K562 (cell line): ENCODE results near the gene SIRT3.
"Not testable (repeated sequence)": the region's sequence is repeated elsewhere in the genome, so short reads cannot be mapped to it uniquely, and the experiment has no call there.

Experiments
- CBX1 ChIP-seq: sonication (generic); IDR thresholded peaks from 2 replicates; pipeline ENCODE4 v1.6.1; 2016; ENCODE audit warnings: antibody characterized with exemption, low read depth, mild to moderate bottlenecking
- CTCF ChIP-seq, 3 experiments: IDR thresholded peaks in 2 of 3; conservative IDR thresholded peaks in 1 of 3; 2 replicates each; pipeline ENCODE4 v1.5.1; 2011 to 2012; ENCODE audit warnings: low read length in 3 of 3, mild to moderate bottlenecking in 3 of 3, control low read depth in 2 of 3, improper control_type of control experiment in 1 of 3, inconsistent platforms in 1 of 3, low read depth in 1 of 3, mixed read lengths in 1 of 3, moderate library complexity in 1 of 3; ENCODE audit not compliant: insufficient read depth in 2 of 3
- JUN ChIP-seq, 2 experiments: sonication (generic) in 1 of 2; formaldehyde crosslinking in 1 of 2; IDR thresholded peaks; 2 replicates each; pipeline versions ENCODE4 v1.6.1 to v1.8.0; 2012 to 2022; ENCODE audit warnings: borderline replicate concordance in 2 of 2, mild to moderate bottlenecking in 2 of 2, improper control_type of control experiment in 1 of 2, low read depth in 1 of 2, low read length in 1 of 2, missing genetic modification reagents in 1 of 2
- KDM4B ChIP-seq, 2 experiments: fragments of 450-650 bp in 1 of 2; sonication (generic) in 1 of 2; IDR thresholded peaks; 2 replicates each; pipeline ENCODE4 v1.6.1; 2016 to 2017; ENCODE audit warnings: borderline replicate concordance in 2 of 2, antibody characterized with exemption in 1 of 2, low read depth in 1 of 2, mild to moderate bottlenecking in 1 of 2
- SMC3 ChIP-seq: conservative IDR thresholded peaks from 2 replicates; pipeline ENCODE4 v1.6.1; 2011; ENCODE audit warnings: low read depth, low read length, improper control_type of control experiment; ENCODE audit not compliant: insufficient read depth
- SRSF3 ChIP-seq: fragments of 200-400 bp; formaldehyde crosslinking; IDR thresholded peaks from 2 replicates; pipeline ENCODE4 v1.6.1; 2016; ENCODE audit warnings: mild to moderate bottlenecking, low read length, moderate library complexity; ENCODE audit not compliant: insufficient read depth
- TAF1 ChIP-seq: IDR thresholded peaks from 2 replicates; pipeline ENCODE4 v1.6.1; 2011; ENCODE audit warnings: mild to moderate bottlenecking, low read length, moderate library complexity; ENCODE audit not compliant: insufficient read depth, control insufficient read depth, severe bottlenecking; ENCODE audit errors: extremely low read depth
- ZNF232 ChIP-seq: sonication (generic); formaldehyde crosslinking; IDR thresholded peaks from 2 replicates; pipeline ENCODE4 v1.8.0; 2022; ENCODE audit warnings: mild to moderate bottlenecking, missing genetic modification reagents

DNA sequence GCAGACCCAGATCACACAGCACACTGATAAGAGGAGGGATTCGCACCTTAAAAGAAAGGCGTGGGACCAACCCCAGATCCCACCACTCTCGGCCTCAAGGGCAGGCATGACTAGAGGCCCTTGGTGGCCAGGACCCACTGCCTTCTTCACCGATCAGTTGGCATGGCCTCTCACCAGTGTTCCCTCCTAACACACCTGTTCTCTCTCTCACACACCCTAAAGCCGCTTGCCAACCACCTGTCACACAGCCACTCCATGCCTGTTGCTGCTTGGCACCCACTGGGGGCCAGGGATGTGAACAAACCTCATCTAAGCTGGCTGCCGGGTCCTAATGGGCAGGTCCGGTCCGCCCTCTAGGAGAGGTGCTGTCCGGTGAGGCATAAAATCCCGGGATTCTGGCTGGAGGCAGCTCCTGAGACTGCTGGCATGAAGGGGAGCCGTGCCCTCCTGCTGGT lies 43.4 kb downstream of the SIRT3 start, which contains the start of gene SCGB1C1:
- not testable (repeated sequence) for TF ChIP-seq KDM4B (IDR thresholded peaks at IDR 0.05; ENCODE audit: borderline replicate concordance in 2 of 2, low read depth in 1 of 2); TAF1; CTCF (IDR thresholded peaks at IDR 0.05 in 2 of 3, conservative IDR thresholded peaks at IDR 0.05 in 1 of 3; ENCODE audit: insufficient read depth in 2 of 3, low read depth in 1 of 3, low read length in 3 of 3); ZNF232 (CRISPR knock-in tag); JUN (IDR thresholded peaks at IDR 0.05; ENCODE audit: borderline replicate concordance, low read depth, low read length); JUN (CRISPR knock-in tag; IDR thresholded peaks at IDR 0.05; ENCODE audit: borderline replicate concordance); CBX1; SRSF3; SMC3
